Suppressor macrophage (primary cell): ENCODE measurements around the gene GPX8.

ENCODE experiments used
- DNase-seq, 4 experiments: peaks; one replicate each; pipeline ENCODE4 v3.0.0-alpha.2; 2020 to 2022
- total RNA-seq, 17 experiments: gene quantifications; one replicate each; lab custom pipeline; 2026; ENCODE audit warnings: mixed read lengths in 6 of 17, inconsistent platforms in 3 of 17; lab: John Stamatoyannopoulos, UW

Gene GPX8
- 0 to 1.7 (median 0.29) reads per million in 17 experiments for total RNA-seq

GRCh38 chr5:55159763-55160492 lies at the start of gene GPX8:
Gene GPX8, plus strand, starts transcription at chr5:55160171. Its CDS starts 22 bp downstream, at chr5:55160193.
- peak; percentile 22 to 56 (median 32) for DNase-seq

GRCh38 chr5:55110217-55110616 lies 49.8 kb upstream of the GPX8 start:
- no peak for DNase-seq

- DNase-seq, result no peak
These were observed 46.6 kb upstream of the GPX8 start for GRCh38 chr5:55113327-55113726.

GRCh38 chr5:55114061-55114460 lies 45.9 kb upstream of the GPX8 start:
- DNase-seq, result no peak

- no peak for DNase-seq
These were observed 36.6 kb upstream of the GPX8 start for GRCh38 chr5:55123365-55123764.

GRCh38 chr5:55134053-55134722 lies 25.8 kb upstream of the GPX8 start:
- no peak for DNase-seq

GRCh38 chr5:55136521-55136920 lies 23.4 kb upstream of the GPX8 start:
- DNase-seq, result no peak

GRCh38 chr5:55140908-55141665 lies 18.9 kb upstream of the GPX8 start:
- DNase-seq, result no peak

GRCh38 chr5:55141945-55142690 lies 17.9 kb upstream of the GPX8 start:
- DNase-seq, result no peak

- DNase-seq, result no peak
These were observed 16.3 kb upstream of the GPX8 start for GRCh38 chr5:55143624-55144023.

GRCh38 chr5:55146080-55146479 lies 13.9 kb upstream of the GPX8 start:
- DNase-seq, result no peak

GRCh38 chr5:55146543-55147151 lies 13.3 kb upstream of the GPX8 start:
- DNase-seq, result peak; percentile 85 to 90 (median 88)

GRCh38 chr5:55149308-55149795 lies 10.6 kb upstream of the GPX8 start:
- no peak for DNase-seq

GRCh38 chr5:55151923-55152842 lies 7.8 kb upstream of the GPX8 start:
- no peak for DNase-seq

- DNase-seq, result no peak
These were observed 5.1 kb upstream of the GPX8 start for GRCh38 chr5:55154873-55155272.

GRCh38 chr5:55160493-55161209 lies 680 bp downstream of the GPX8 start:
- peak in 3 of 4 experiments; percentile 23 to 47 (median 42) for DNase-seq

- no peak for DNase-seq
These were observed 2.7 kb downstream of the GPX8 start for GRCh38 chr5:55162666-55163065.

- no peak for DNase-seq
These were observed 11.5 kb downstream of the GPX8 start for GRCh38 chr5:55171471-55171870.

GRCh38 chr5:55172051-55172899 lies 12.3 kb downstream of the GPX8 start:
- peak; percentile 72 to 86 (median 78) for DNase-seq
